CD4-positive, alpha-beta T cell treated with Interleukin-17A for 1 hour (primary cell): ENCODE measurements around the gene ZFP28.
A peak's percentile ranks its signal among the peaks of the same experiment; 100 is the strongest.

Experiments
- DNase-seq: peaks from one replicate; pipeline ENCODE4 v3.0.0-alpha.2; 2020

The ZFP28 gene

DNA sequence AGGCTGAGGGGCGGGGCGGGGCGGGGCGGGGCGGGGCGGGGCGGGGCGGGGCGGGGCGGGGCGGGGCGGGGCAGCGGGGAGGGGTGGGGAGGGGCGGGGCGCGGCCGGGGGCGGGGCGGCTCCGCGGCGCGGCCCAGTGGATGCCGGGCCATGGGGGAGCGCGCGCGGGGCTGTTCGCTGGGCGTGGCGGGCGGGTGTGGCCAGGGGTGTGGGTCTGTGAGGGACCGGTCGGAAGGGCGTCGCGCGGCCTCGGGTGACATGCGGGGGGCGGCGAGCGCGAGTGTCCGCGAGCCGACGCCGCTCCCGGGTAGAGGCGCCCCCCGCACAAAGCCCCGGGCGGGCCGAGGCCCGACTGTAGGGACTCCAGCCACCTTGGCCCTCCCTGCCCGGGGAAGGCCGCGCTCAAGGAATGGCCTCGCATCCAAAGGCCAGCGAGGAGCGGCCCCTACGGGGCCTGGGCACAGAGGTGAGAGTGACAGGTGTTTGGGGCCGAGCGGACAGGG lies at the start of gene ZFP28:
Gene ZFP28, plus strand, starts transcription at position 188 of the 503 bp plus-strand sequence. Its CDS starts 71 bp downstream, at position 259.
- DNase-seq = no peak

DNA sequence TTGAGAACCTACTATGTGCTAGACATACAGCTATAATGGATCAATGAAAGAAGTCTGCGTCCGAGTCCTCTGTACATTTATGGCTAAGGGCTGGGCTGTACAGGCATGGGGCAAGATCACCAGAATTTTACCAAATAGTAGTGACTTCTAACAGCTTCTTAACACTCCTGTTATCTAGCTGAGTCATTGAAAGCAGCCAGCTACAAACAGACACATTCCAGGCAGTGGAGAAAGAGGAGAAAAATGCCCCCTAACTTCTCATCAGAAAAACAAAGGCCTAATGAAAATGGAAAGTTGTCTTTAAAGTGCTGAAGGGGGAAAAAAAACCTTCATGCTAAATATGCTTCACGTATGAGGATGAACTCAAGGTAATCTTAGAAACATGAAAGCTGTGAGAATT lies 47.3 kb upstream of the ZFP28 start:
- no peak for DNase-seq

DNA sequence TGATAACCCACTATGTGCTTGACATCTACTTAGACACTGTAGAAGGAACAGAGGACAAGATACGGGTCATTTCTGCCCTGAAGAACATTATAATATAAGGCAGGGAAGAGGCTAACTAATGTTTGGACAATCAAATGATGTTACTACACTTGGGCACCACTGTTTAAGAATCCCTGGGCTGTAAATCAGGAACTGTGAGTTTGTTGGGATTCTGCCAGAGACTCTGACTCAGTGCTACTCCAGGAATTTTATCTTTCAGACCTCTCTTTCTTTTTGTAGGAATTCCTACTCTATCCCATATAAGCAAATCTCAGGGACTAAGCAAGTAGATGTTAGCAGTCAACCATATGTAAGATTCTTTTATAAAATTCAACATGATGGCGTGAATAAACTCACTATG lies 34.2 kb upstream of the ZFP28 start:
- DNase-seq = no peak

DNA sequence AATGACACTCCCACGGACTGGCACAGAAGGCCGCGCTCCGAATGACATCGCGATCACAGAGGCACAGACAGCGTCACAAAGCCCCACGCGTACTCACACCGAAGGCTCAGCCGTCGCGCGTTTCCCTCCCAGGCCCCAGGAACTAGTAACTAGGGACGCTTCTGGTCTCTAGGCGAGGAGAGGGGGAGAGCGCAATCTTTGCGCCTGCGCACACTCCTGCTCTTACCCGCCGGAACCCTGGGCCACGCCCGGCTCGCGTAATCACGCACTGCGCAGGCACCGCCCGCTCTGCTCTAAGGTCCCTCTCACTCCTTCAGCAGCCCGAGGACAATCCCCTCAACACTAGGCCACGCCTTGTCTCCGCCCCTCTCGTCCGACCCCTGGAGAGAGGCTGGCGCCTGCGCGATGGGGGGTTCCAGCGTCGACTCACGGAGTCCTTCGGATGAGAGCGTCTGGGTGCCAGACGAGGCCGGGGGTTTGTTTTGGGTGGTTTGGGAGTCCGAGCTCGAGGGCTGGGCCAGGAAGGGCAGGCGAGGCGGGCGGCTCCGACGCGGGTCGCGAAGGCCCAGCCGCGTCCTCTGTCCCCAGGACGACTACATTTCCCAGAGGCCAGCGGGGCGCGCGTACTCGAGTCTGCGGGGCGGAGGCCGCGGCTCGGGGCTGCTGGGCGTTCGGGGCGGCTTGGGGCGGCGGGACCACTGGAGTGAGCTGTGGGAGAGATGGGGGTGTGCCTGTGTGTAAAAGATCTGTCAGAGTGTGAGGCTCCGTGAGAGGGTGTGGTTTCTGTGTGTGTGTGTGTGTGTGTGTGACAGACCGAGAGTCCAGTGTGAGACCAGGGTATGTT lies 31.1 kb upstream of the ZFP28 start, which contains the start of gene ZNF471:
Gene ZNF471, plus strand, starts transcription at position 410 of the 844 bp plus-strand sequence. CDS start 3,717 bp downstream, outside the sequence.
- peak; percentile 86 for DNase-seq

DNA sequence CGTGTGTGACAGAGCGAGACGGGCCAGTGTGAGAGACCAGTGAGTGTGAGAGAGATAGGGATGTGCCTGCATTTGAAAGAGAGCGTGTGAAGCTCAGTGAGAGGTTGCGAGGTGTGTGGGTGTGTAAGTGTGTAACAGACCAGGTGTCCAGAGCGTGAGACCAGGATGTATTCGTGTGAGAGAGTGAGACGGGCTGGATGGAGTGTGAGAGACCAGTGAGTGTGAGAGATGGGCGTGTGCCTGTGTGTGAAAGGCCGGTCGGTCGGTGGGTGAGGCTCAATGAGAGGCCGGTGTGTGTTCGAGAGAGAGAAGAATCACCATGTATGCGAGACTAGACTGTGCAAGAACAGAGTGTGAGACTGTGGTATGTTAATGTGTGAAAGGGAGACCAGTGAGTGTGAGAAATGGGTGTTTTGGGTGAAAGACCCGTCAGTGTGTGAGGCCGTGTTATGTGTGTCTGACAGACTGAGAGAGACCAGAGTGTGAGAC lies 30.4 kb upstream of the ZFP28 start:
- no peak for DNase-seq

DNA sequence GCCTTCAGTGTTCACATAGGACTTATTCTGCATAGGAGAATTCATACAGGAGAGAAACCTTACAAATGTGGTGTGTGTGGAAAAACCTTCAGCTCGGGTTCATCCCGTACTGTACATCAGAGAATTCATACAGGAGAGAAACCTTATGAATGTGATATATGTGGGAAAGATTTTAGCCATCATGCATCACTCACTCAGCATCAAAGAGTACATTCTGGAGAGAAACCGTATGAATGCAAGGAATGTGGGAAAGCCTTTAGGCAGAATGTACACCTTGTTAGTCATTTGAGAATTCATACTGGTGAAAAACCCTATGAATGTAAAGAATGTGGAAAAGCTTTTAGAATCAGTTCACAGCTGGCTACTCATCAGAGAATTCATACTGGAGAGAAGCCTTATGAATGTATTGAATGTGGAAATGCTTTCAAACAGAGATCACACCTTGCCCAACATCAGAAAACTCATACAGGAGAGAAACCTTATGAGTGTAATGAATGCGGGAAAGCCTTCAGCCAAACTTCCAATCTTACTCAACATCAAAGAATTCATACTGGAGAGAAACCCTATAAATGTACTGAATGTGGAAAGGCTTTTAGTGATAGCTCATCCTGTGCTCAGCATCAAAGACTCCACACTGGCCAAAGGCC lies 13.4 kb upstream of the ZFP28 start:
- DNase-seq = no peak

DNA sequence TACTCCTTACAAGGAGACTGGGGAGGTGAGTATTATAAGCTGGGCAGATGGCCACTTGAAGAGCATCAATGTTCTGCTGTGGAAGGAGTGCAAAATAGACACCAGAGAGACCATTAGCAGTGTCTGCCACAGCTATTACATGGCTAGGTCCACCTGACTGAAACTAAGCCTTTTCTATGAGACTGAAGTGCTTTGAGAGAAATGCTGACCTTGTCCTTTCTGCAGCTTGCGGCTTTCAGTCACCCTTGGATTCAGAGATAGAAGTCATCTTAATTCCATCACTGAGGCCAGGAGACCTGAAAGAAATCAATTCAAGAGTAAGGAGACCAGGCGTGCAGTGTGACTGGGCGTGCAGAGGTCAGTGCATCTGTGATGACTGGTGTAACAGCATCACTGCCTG lies 1.3 kb upstream of the ZFP28 start:
- DNase-seq = no peak

DNA sequence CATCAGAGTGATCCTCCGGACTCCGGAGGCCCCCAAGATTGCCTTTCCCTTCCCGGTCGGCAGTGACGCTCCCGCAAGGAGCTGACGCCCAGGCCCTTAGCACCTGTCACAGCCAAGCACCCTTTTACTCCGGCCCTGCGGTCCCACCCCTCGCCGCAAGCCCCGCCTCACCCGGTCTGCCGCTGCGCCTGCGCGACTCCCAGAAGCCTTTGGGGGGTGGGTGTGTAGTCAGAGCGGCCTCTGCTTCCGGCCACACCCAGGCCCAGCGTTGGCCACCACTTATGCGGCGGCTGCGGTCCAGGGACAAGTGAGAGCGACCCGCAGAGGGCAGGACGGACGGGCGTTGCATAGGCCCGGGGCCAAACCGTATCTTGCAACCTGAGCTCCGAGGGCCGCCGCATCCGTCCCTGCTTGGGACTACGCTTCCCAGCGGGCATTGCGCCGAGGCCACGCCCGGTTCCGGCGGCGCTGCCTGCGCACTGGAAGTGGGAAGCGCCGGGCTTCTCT lies 441 bp upstream of the ZFP28 start:
- DNase-seq = peak; percentile 91

DNA sequence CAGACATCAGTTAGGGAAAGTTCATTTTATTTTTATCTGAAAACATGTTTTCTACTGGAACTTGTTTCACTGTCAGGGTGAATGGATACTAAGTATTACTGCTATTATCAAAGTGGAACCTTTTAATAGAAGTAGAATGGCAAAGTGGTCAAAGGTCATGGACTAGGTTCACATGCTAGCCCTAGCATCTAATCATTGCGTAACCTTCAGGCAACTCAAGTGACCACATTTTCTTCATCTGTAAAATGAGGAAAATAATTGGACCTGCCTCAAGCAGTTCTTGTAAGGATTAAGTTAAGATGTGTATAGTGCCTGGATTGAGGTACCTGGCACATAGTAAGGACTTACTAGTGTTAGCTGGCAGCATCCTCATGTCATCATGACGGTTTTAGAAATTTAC lies 5.0 kb downstream of the ZFP28 start:
- DNase-seq = no peak

DNA sequence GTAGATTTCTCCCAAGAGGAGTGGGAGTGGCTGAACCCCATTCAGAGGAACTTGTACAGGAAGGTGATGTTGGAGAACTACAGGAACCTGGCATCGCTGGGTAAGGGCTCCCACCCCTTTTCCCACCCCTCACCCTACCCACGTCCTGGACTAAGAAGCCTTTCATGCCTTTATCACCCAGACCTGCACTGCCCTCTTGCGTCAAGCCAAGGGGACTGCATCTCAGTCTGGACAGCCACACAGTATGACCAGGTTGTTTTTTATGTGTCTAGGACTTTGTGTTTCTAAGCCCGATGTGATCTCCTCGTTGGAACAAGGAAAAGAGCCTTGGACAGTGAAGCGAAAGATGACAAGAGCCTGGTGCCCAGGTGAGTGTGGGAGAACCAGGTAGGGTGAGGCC lies 8.8 kb downstream of the ZFP28 start:
- no peak for DNase-seq

DNA sequence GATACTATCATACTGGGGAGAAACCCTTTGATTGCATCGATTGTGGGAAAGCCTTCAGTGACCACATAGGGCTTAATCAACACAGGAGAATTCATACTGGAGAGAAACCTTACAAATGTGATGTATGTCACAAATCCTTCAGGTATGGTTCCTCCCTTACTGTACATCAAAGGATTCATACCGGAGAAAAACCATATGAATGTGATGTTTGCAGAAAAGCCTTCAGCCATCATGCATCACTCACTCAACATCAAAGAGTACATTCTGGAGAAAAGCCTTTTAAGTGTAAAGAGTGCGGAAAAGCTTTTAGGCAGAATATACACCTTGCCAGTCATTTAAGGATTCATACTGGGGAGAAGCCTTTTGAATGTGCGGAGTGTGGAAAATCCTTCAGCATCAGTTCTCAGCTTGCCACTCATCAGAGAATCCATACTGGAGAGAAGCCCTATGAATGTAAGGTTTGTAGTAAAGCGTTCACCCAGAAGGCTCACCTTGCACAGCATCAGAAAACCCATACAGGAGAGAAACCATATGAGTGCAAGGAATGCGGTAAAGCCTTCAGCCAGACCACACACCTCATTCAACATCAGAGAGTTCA lies 15.6 kb downstream of the ZFP28 start:
- DNase-seq = no peak

DNA sequence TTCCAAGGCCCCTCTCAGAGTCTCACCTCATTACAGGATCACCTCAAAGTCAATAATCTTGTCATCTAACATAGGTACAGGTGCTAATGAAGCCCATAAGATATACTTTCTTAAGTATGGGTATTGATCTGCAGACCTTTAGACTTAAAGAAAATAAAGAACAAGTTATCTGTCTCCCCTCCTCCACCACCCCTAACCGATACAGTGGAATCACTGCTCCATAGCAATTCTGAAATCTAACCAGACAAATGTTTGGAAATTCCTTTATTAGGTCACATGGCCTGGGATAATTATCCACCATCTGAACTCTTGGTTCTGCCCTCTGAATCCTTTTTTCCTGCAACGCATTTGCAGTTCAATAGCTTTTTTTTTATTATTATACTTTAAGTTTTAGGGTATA lies 24.0 kb downstream of the ZFP28 start:
- no peak for DNase-seq

DNA sequence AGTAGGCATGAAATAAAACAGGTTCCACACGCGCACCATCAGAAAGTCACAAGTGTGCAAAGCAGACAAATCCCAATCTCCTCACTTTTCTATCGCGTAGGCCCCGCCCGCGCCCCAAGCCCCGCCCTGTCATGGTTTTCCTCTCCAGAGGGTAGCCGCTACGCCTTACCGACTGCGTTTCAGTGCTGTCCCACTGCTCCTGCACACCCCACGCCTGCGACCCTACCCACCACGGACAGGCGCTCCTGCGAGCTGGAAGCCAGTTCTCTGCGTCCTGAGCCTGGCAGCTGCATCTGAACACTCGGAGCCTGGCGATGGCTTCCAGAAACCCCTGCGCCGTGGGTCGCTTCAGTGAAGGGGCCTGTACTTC lies 28.1 kb downstream of the ZFP28 start:
- DNase-seq = no peak

DNA sequence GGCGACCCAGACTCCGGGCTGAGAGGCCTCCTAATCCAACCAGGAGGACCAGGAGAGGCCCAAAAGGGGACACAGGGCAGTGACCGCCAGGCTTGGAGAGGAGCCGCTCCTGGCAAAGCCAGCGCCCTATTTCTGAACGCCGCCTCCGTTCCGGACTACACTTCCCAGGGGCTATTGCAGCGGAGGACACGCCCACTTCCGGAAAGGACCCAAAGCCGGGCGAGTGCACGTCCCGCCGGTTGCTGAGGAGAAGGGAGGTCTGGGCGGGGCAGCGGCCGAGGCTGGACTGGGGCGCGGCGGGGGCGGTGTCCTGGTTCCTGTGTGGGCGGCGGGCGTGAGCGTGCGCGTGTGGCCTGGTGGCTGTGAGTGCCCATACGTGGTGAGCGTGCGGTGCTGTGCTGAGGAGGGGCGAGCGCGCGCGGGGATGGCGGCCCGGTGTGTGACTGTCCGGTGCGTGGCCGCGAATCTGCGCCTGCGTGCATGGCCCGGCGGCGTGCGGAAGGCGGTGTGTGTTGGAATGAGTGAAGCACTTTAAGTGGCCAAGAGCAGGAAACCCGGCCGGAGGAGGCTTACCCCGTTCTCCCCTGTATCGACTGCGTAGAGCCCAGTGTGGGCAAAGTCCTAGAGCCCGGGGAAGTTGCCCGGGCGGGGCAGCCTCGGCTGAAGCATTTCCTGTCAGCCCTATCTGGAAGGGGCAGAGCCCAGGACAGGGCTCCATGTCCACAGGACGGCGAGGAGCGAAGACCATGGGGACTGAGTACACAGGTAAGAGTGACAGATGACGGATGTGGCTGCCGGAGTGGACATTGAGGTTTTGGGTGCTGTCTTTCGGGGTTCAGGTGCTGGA lies 28.7 kb downstream of the ZFP28 start, which contains the start of gene ZNF470:
Gene ZNF470, plus strand, starts transcription at position 195 of the 847 bp plus-strand sequence. CDS start 2,844 bp downstream, outside the sequence.
- peak; percentile 89 for DNase-seq

DNA sequence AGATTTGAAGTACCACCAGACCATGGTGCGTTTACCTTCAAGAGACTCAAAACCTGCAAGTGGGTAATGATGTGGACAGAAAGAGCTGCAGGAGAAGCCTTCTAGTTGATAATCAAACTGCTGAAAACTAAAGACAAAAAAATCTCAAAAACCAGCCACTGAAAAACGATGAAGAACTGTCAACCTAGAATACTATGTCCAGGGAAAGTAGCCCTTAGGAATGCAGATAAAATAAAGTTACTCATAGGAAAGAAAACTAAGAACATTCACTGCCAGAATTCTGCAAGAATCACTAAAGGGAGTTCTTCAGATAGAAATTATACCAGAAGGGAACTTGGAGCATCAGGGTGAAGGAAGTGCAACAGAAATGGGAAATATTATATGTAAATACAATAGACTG lies 33.8 kb downstream of the ZFP28 start:
- DNase-seq = no peak

DNA sequence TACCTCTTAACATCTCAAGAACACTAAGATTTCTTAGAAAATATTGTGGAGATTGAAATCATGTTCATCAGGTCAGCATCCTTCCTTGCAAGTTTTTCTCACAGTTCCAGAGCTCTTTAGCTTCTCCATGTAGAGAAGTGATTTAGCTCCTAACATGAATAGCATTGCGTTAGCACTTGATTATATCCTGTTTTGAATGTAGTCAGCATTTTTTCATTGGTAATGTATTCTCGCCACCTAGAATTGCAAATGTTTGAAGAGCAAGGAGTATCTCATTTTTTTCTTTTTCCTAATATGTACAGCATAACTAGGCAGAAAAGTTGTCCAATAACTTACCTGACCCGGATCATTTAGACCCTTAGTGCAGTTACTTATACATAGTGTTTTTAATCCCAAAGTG lies 35.2 kb downstream of the ZFP28 start:
- no peak for DNase-seq

DNA sequence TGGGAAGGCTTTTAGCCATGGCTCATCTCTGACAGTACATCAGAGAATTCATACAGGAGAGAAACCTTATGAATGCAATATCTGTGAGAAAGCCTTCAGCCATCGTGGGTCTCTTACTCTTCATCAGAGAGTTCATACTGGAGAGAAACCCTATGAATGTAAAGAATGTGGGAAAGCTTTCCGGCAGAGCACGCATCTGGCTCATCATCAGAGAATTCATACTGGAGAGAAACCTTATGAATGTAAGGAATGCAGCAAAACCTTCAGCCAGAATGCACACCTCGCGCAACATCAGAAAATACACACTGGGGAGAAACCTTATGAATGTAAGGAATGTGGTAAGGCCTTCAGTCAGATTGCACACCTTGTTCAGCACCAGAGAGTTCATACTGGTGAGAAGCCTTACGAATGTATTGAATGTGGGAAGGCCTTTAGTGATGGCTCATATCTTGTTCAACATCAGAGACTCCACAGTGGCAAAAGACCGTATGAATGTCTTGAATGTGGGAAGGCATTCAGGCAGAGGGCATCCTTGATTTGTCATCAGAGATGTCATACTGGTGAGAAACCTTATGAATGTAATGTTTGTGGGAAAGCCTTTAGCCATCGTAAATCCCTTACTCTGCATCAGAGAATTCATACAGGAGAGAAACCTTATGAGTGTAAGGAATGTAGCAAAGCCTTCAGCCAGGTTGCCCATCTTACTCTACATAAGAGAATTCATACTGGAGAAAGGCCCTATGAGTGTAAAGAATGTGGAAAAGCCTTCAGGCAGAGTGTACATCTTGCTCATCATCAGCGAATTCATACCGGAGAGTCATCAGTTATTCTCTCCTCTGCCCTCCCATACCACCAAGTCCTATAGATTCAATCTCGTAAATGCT lies 39.2 kb downstream of the ZFP28 start:
- no peak for DNase-seq

DNA sequence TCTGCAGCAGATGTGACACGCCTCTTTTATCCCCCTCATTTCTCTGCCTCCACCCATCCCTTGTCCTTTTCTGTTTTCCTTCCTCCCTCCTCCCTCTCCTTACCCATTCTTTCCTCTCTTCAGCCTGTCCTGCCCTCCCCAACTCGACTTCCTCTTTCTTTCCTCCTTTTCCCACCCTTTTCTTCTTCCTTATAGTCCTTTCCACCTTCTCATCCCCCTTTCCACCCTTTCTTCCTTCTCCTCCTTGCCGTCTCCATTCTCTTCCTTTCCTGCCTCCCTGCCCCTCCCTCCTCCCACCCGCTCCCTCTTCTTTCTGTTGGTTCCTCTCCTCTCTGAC lies 55.7 kb downstream of the ZFP28 start:
- DNase-seq = no peak

DNA sequence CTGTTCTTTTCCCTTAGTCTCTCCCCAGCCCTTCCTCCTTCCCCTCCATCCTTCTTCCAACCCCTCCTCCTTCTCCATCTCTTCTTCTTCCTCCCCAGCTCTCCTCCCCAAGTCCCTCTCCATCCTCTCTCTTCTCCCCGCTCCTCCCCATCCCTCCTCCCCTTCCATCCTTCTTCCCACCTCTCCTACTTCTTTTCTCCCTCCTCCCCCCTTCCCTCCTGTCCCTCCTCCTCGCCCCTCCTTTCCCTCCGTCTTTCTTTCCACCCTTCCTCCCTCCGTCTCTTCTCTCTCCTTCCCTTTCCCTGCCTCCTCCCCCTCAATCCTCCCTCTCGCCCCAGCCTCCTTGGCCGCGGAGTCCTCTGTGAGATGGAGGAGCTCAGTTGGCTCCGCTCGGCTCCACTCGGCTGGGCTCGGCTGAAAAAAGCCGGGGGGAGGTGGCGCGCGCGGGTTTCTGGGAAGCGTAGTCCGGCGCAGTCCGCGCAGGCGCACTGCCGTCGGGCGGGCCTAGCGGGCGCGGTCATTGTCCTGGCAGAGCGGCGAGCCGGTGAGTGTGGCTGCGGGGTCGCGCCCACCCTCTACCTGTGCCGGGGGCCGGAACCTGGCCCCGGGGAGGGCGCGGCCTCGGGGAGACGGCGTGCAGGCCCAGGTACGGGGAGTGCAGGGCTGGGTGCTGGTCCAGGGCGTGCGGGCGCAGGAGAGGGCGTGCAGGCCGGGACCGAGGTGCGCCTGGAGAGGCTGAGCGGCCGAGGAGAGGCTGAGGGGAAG lies 56.2 kb downstream of the ZFP28 start, which contains the start of gene ZNF71:
Gene ZNF71, plus strand, starts transcription at position 520 of the 765 bp plus-strand sequence. CDS start 6,257 bp downstream, outside the sequence.
- DNase-seq = peak; percentile 90

DNA sequence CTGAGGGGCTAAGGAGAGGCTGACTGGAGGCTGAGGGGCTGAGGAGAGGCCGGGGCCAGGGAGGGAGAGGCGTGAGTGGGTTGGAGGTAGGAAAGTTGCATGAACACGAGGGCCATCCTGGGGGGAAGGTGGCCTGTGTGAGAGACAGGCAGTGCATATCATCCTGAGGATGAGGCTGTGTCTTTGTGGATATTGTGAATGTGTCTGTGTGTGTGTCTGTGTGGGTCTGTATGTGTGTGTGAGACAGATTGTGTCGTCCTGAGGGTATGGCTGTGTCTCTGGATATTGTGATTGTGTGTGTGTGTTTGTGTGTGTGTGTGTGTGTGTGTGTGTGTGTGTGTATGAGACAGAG lies 56.8 kb downstream of the ZFP28 start:
- no peak for DNase-seq
